ENCODE results near the gene ADH1C.
"Not testable (repeated sequence)": the region's sequence is repeated elsewhere in the genome, so short reads cannot be mapped to it uniquely, and the experiment has no call there.

The ADH1C gene

GRCh38 chr4:99352602-99353537 is at the start of gene ADH1C:
Gene ADH1C, minus strand, starts transcription at chr4:99352746. Its CDS starts 71 bp downstream, at chr4:99352675.
- peaks cover 4% of the 10 kb centered on the region for H3K4me1 Mint-ChIP-seq (ENCODE audit: low read depth)
- no peak within 1 kb of the TSS for H3K4me3 Mint-ChIP-seq
- H3K9me3 Mint-ChIP-seq: peaks cover 17% of the 10 kb centered on the region
- no peak within 1 kb of the TSS for H3K27ac Mint-ChIP-seq
- no peaks in the 10 kb centered on the region for H3K36me3 Mint-ChIP-seq (ENCODE audit: low read depth)
- no peaks in the 10 kb centered on the region for H3K27me3 Mint-ChIP-seq (ENCODE audit: low read depth)

- peaks cover 10% of the 10 kb centered on the region for H3K4me1 Mint-ChIP-seq (ENCODE audit: low read depth)
- H3K36me3 Mint-ChIP-seq (ENCODE audit: low read depth): no peaks in the 10 kb centered on the region
- no peak overlapping the region for H3K27ac Mint-ChIP-seq
- H3K9me3 Mint-ChIP-seq: no peaks in the 10 kb centered on the region
- H3K4me3 Mint-ChIP-seq: no peak overlapping the region
- H3K27me3 Mint-ChIP-seq (ENCODE audit: low read depth): peaks cover 11% of the 10 kb centered on the region
These were observed 48.3 kb upstream of the ADH1C start for GRCh38 chr4:99400831-99401230.

- H3K36me3 Mint-ChIP-seq (ENCODE audit: low read depth): no peaks in the 10 kb centered on the region
- H3K27me3 Mint-ChIP-seq (ENCODE audit: low read depth): peaks cover 11% of the 10 kb centered on the region
These were observed 46.5 kb upstream of the ADH1C start for GRCh38 chr4:99399017-99399416.

GRCh38 chr4:99395595-99396364 is 43.2 kb upstream of the ADH1C start:
- Mint-ChIP-seq H3K9me3 (peaks cover 3% of the 10 kb centered on the region), H3K4me1 (ENCODE audit: low read depth) (no peaks in the 10 kb centered on the region), H3K27me3 (ENCODE audit: low read depth) (peaks cover 11% of the 10 kb centered on the region), H3K27ac (no peak overlapping the region), H3K4me3 (no peak overlapping the region), H3K36me3 (ENCODE audit: low read depth) (no peaks in the 10 kb centered on the region)

More at GRCh38 chr4:99399017-99399416, 46.5 kb upstream of the ADH1C start:
- Mint-ChIP-seq H3K4me1 (ENCODE audit: low read depth) (peaks cover 4% of the 10 kb centered on the region), H3K4me3 (no peak overlapping the region), H3K9me3 (no peaks in the 10 kb centered on the region), H3K27ac (no peak overlapping the region)

GRCh38 chr4:99394896-99395295 is 42.4 kb upstream of the ADH1C start:
- H3K27ac Mint-ChIP-seq: no peak overlapping the region
- peaks cover 3% of the 10 kb centered on the region for H3K9me3 Mint-ChIP-seq
- no peak overlapping the region for H3K4me3 Mint-ChIP-seq
- no peaks in the 10 kb centered on the region for H3K36me3 Mint-ChIP-seq (ENCODE audit: low read depth)
- peaks cover 11% of the 10 kb centered on the region for H3K27me3 Mint-ChIP-seq (ENCODE audit: low read depth)
- no peaks in the 10 kb centered on the region for H3K4me1 Mint-ChIP-seq (ENCODE audit: low read depth)

GRCh38 chr4:99390055-99390454 is 37.5 kb upstream of the ADH1C start:
- no peaks in the 10 kb centered on the region for H3K4me1 Mint-ChIP-seq (ENCODE audit: low read depth)

GRCh38 chr4:99389606-99390005 is 37.1 kb upstream of the ADH1C start:
- Mint-ChIP-seq H3K4me3 (no peak overlapping the region), H3K9me3 (peaks cover 3% of the 10 kb centered on the region), H3K36me3 (ENCODE audit: low read depth) (no peaks in the 10 kb centered on the region), H3K27ac (no peak overlapping the region), H3K27me3 (ENCODE audit: low read depth) (peaks cover 8% of the 10 kb centered on the region), H3K4me1 (ENCODE audit: low read depth) (no peaks in the 10 kb centered on the region)

More at GRCh38 chr4:99390055-99390454, 37.5 kb upstream of the ADH1C start:
- H3K36me3 Mint-ChIP-seq (ENCODE audit: low read depth): no peaks in the 10 kb centered on the region
- H3K4me3 Mint-ChIP-seq: no peak overlapping the region
- H3K27ac Mint-ChIP-seq: no peak overlapping the region
- peaks cover 3% of the 10 kb centered on the region for H3K9me3 Mint-ChIP-seq
- H3K27me3 Mint-ChIP-seq (ENCODE audit: low read depth): peaks cover 8% of the 10 kb centered on the region

GRCh38 chr4:99383833-99384392 is 31.4 kb upstream of the ADH1C start:
- Mint-ChIP-seq H3K36me3 (ENCODE audit: low read depth) (no peaks in the 10 kb centered on the region), H3K4me1 (ENCODE audit: low read depth) (no peaks in the 10 kb centered on the region), H3K27me3 (ENCODE audit: low read depth) (peaks cover 26% of the 10 kb centered on the region), H3K9me3 (no peaks in the 10 kb centered on the region), H3K27ac (no peak overlapping the region), H3K4me3 (no peak overlapping the region)

GRCh38 chr4:99383399-99383798 is 30.9 kb upstream of the ADH1C start:
- Mint-ChIP-seq H3K27me3 (ENCODE audit: low read depth) (peaks cover 21% of the 10 kb centered on the region), H3K36me3 (ENCODE audit: low read depth) (no peaks in the 10 kb centered on the region), H3K4me3 (no peak overlapping the region), H3K4me1 (ENCODE audit: low read depth) (no peaks in the 10 kb centered on the region), H3K27ac (no peak overlapping the region), H3K9me3 (no peaks in the 10 kb centered on the region)

- Mint-ChIP-seq H3K9me3 (no peaks in the 10 kb centered on the region), H3K4me3 (no peak overlapping the region), H3K27me3 (ENCODE audit: low read depth) (peaks cover 18% of the 10 kb centered on the region), H3K36me3 (ENCODE audit: low read depth) (no peaks in the 10 kb centered on the region), H3K4me1 (ENCODE audit: low read depth) (no peaks in the 10 kb centered on the region), H3K27ac (no peak overlapping the region)
These were observed 30.3 kb upstream of the ADH1C start for GRCh38 chr4:99382745-99383360.

GRCh38 chr4:99381588-99382175 is 29.1 kb upstream of the ADH1C start:
- H3K4me1 Mint-ChIP-seq (ENCODE audit: low read depth): no peaks in the 10 kb centered on the region
- H3K4me3 Mint-ChIP-seq: no peak overlapping the region
- H3K27ac Mint-ChIP-seq: no peak overlapping the region

GRCh38 chr4:99379571-99379970 is 27.0 kb upstream of the ADH1C start:
- H3K27ac Mint-ChIP-seq: no peak overlapping the region
- peaks cover 18% of the 10 kb centered on the region for H3K27me3 Mint-ChIP-seq (ENCODE audit: low read depth)
- no peak overlapping the region for H3K4me3 Mint-ChIP-seq
- no peaks in the 10 kb centered on the region for H3K4me1 Mint-ChIP-seq (ENCODE audit: low read depth)
- H3K9me3 Mint-ChIP-seq: peaks cover 3% of the 10 kb centered on the region
- no peaks in the 10 kb centered on the region for H3K36me3 Mint-ChIP-seq (ENCODE audit: low read depth)

More at GRCh38 chr4:99381588-99382175, 29.1 kb upstream of the ADH1C start:
- Mint-ChIP-seq H3K36me3 (ENCODE audit: low read depth) (no peaks in the 10 kb centered on the region), H3K9me3 (no peaks in the 10 kb centered on the region), H3K27me3 (ENCODE audit: low read depth) (peaks cover 18% of the 10 kb centered on the region)

- no peaks in the 10 kb centered on the region for H3K4me1 Mint-ChIP-seq (ENCODE audit: low read depth)
- H3K4me3 Mint-ChIP-seq: no peak overlapping the region
These were observed 26.3 kb upstream of the ADH1C start for GRCh38 chr4:99378876-99379275.

GRCh38 chr4:99377341-99377740 is 24.8 kb upstream of the ADH1C start:
- not testable (repeated sequence) for H3K9me3 Mint-ChIP-seq; H3K4me1 Mint-ChIP-seq (ENCODE audit: low read depth); H3K27me3 Mint-ChIP-seq (ENCODE audit: low read depth); H3K4me3 Mint-ChIP-seq; H3K36me3 Mint-ChIP-seq (ENCODE audit: low read depth); H3K27ac Mint-ChIP-seq

More at GRCh38 chr4:99378876-99379275, 26.3 kb upstream of the ADH1C start:
- Mint-ChIP-seq H3K27ac (no peak overlapping the region), H3K27me3 (ENCODE audit: low read depth) (peaks cover 18% of the 10 kb centered on the region), H3K36me3 (ENCODE audit: low read depth) (no peaks in the 10 kb centered on the region), H3K9me3 (peaks cover 3% of the 10 kb centered on the region)

All from T-helper 1 cell treated with Interleukin-12 subunit alpha and Interleukin-12 subunit beta and Interleukin-4 antibody, amounts not matched to agents 30 μg/mL and 1 μg/mL, for 36 hours (primary cell).